Measurements from ENCODE around the gene KIRREL3. TPM values are rescaled to one million over a fixed set of nuclear protein-coding genes. Genes with fewer than 3 reads are reported as not detected.

KIRREL3 gene
- polyA plus RNA-seq, 1 donor (not counting 4 experiments of a cell fraction or from before 2014, with no cell fraction given), result 0.04 TPM

GRCh38 chr11:126391286-126391954, 609.1 kb downstream of the KIRREL3 start:
- DNase-seq (ENCODE audit: low read depth, low spot score), result no peak
- no peak for FAIRE-seq
- no peak overlapping the region for H3K4me2 ChIP-seq (ENCODE audit: control insufficient read depth, extremely low read depth, insufficient read depth, low read depth, low read length)
- no peak overlapping the region for H2AFZ ChIP-seq (ENCODE audit: control insufficient read depth, low read length)
- H3K79me2 ChIP-seq (ENCODE audit: control insufficient read depth, insufficient read depth, low read length), result peaks cover 27% of the 10 kb centered on the region
- H3K9me3 ChIP-seq (ENCODE audit: control insufficient read depth, low read depth, low read length), result no peaks in the 10 kb centered on the region
- H4K20me1 ChIP-seq (ENCODE audit: control insufficient read depth, extremely low read depth, insufficient read depth, low read length), result no peaks in the 10 kb centered on the region
- H3K4me3 ChIP-seq (ENCODE audit: control insufficient read depth in 2 of 3, extremely low read depth in 1 of 3, insufficient read depth in 2 of 3, low read depth in 1 of 3, low read length in 3 of 3), result no peak overlapping the region
- TF ChIP-seq EZH2 (IDR thresholded peaks at IDR 0.05; ENCODE audit: low read length) (no peak), CTCF (optimal IDR thresholded peaks at IDR 0.05 in 1 of 3, IDR thresholded peaks at IDR 0.05 in 1 of 3, conservative IDR thresholded peaks at IDR 0.05 in 1 of 3; ENCODE audit: extremely low read depth in 1 of 3, insufficient read depth in 2 of 3, low read length in 3 of 3) (no peak)
- H3K9ac ChIP-seq (ENCODE audit: control insufficient read depth, extremely low read depth, insufficient read depth, low read length), result no peak overlapping the region
- no peaks in the 10 kb centered on the region for H3K27me3 ChIP-seq (ENCODE audit: control insufficient read depth, extremely low read depth, insufficient read depth, low read length)
- H3K9me1 ChIP-seq (ENCODE audit: control insufficient read depth, extremely low read depth, insufficient read depth, low read length), result no peaks in the 10 kb centered on the region
- dilution Hi-C loops (cut with MboI; ENCODE audit: extremely low pct_ligation_motif_present, low sequenced_read_pairs), result no loop called here
- H3K36me3 ChIP-seq (ENCODE audit: control insufficient read depth in 2 of 2, extremely low read depth in 1 of 2, insufficient read depth in 2 of 2, low read length in 2 of 2), result no peaks in the 10 kb centered on the region
- H3K27ac ChIP-seq (ENCODE audit: control insufficient read depth, insufficient read depth, low read length), result no peak overlapping the region
- peaks cover 42% of the 10 kb centered on the region for H3K4me1 ChIP-seq (ENCODE audit: control insufficient read depth, extremely low read depth, insufficient read depth, low read length)

- H3K9me3 ChIP-seq (ENCODE audit: control insufficient read depth, low read depth, low read length), result no peaks in the 10 kb centered on the region
- peaks cover 47% of the 10 kb centered on the region for H3K4me1 ChIP-seq (ENCODE audit: control insufficient read depth, extremely low read depth, insufficient read depth, low read length)
- H3K36me3 ChIP-seq (ENCODE audit: control insufficient read depth in 2 of 2, extremely low read depth in 1 of 2, insufficient read depth in 2 of 2, low read length in 2 of 2), result no peaks in the 10 kb centered on the region
- H3K4me3 ChIP-seq (ENCODE audit: control insufficient read depth in 2 of 3, extremely low read depth in 1 of 3, insufficient read depth in 2 of 3, low read depth in 1 of 3, low read length in 3 of 3), result no peak overlapping the region
- no peak overlapping the region for H3K4me2 ChIP-seq (ENCODE audit: control insufficient read depth, extremely low read depth, insufficient read depth, low read depth, low read length)
- FAIRE-seq (no peak), DNase-seq (ENCODE audit: low read depth, low spot score) (no peak)
- peaks cover 2% of the 10 kb centered on the region for H3K9me1 ChIP-seq (ENCODE audit: control insufficient read depth, extremely low read depth, insufficient read depth, low read length)
- dilution Hi-C loops (cut with MboI; ENCODE audit: extremely low pct_ligation_motif_present, low sequenced_read_pairs), result no loop called here
- no peak overlapping the region for H2AFZ ChIP-seq (ENCODE audit: control insufficient read depth, low read length)
- H3K27me3 ChIP-seq (ENCODE audit: control insufficient read depth, extremely low read depth, insufficient read depth, low read length), result no peaks in the 10 kb centered on the region
- H3K79me2 ChIP-seq (ENCODE audit: control insufficient read depth, insufficient read depth, low read length), result peaks cover 33% of the 10 kb centered on the region
- TF ChIP-seq CTCF (optimal IDR thresholded peaks at IDR 0.05 in 1 of 3, IDR thresholded peaks at IDR 0.05 in 1 of 3, conservative IDR thresholded peaks at IDR 0.05 in 1 of 3; ENCODE audit: extremely low read depth in 1 of 3, insufficient read depth in 2 of 3, low read length in 3 of 3), result no peak
- TF ChIP-seq EZH2 (IDR thresholded peaks at IDR 0.05; ENCODE audit: low read length), result no peak
- H3K9ac ChIP-seq (ENCODE audit: control insufficient read depth, extremely low read depth, insufficient read depth, low read length), result no peak overlapping the region
- no peak overlapping the region for H3K27ac ChIP-seq (ENCODE audit: control insufficient read depth, insufficient read depth, low read length)
- no peaks in the 10 kb centered on the region for H4K20me1 ChIP-seq (ENCODE audit: control insufficient read depth, extremely low read depth, insufficient read depth, low read length)
These were observed 610.2 kb downstream of the KIRREL3 start for GRCh38 chr11:126390272-126390867.
